Nephron progenitor cell (in vitro differentiated cells): ENCODE data around the gene ZBTB39.

Experiments used
- DNase-seq: peaks from one replicate; pipeline ENCODE4 v3.0.0; 2021
- H3K27ac Mint-ChIP-seq: 2 replicates; pipeline ENCODE4 v1.8.0; 2021; ENCODE audit warnings: mild to moderate bottlenecking, moderate library complexity, mixed read lengths
- H3K27me3 Mint-ChIP-seq: 2 replicates; pipeline ENCODE4 v1.8.0; 2021; ENCODE audit warnings: mild to moderate bottlenecking, low read depth, mixed read lengths; ENCODE audit not compliant: poor library complexity
- H3K36me3 Mint-ChIP-seq: 2 replicates; pipeline ENCODE4 v1.8.0; 2021; ENCODE audit warnings: low read depth, mixed read lengths
- H3K4me1 Mint-ChIP-seq: 2 replicates; pipeline ENCODE4 v1.8.0; 2021; ENCODE audit warnings: mixed read lengths
- H3K4me3 Mint-ChIP-seq: 2 replicates; pipeline ENCODE4 v1.8.0; 2021; ENCODE audit warnings: mild to moderate bottlenecking, moderate library complexity, mixed read lengths
- H3K9me3 Mint-ChIP-seq: 2 replicates; pipeline ENCODE4 v1.8.0; 2021; ENCODE audit warnings: mild to moderate bottlenecking, moderate library complexity, mixed read lengths
- TF ChIP-seq, protein P1 (sequence below): fragments of 200-600 bp; sonication (generic); IDR thresholded peaks from 2 replicates; pipeline ENCODE4 v1.5.0; 2021; ENCODE audit warnings: antibody characterized with exemption

Gene ZBTB39

DNA sequence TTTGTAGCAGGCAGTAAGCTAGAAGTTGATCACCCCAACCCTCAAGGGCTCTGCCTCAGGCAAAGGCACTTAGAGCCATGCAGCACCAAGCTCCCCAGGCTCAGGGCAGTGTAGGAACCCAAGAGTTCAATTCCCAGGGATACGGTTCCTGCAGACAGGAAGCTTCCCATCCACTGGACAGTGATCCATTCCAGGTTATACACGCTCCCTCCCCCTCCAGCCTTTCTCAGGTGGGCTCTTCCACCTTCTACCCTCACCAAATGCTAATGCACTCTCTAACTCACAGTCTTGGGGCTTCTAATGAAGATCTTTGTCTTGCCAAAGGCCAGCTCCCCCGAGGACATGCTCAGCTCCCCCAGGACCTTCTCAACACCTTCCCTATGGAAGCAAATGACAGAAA lies 30.9 kb upstream of the ZBTB39 start:
- H3K27me3 Mint-ChIP-seq = peaks cover 21% of the 10 kb centered on the region
- no peaks in the 10 kb centered on the region for H3K4me1 Mint-ChIP-seq
- no peak overlapping the region for H3K27ac Mint-ChIP-seq
- no peaks in the 10 kb centered on the region for H3K36me3 Mint-ChIP-seq
- TF ChIP-seq, protein P1, sequence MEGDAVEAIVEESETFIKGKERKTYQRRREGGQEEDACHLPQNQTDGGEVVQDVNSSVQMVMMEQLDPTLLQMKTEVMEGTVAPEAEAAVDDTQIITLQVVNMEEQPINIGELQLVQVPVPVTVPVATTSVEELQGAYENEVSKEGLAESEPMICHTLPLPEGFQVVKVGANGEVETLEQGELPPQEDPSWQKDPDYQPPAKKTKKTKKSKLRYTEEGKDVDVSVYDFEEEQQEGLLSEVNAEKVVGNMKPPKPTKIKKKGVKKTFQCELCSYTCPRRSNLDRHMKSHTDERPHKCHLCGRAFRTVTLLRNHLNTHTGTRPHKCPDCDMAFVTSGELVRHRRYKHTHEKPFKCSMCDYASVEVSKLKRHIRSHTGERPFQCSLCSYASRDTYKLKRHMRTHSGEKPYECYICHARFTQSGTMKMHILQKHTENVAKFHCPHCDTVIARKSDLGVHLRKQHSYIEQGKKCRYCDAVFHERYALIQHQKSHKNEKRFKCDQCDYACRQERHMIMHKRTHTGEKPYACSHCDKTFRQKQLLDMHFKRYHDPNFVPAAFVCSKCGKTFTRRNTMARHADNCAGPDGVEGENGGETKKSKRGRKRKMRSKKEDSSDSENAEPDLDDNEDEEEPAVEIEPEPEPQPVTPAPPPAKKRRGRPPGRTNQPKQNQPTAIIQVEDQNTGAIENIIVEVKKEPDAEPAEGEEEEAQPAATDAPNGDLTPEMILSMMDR = no peak
- no peak overlapping the region for H3K4me3 Mint-ChIP-seq
- DNase-seq = no peak
- H3K9me3 Mint-ChIP-seq = no peaks in the 10 kb centered on the region

- Mint-ChIP-seq H3K4me3 (no peak overlapping the region), H3K4me1 (peaks cover 5% of the 10 kb centered on the region), H3K27me3 (peaks cover 11% of the 10 kb centered on the region), H3K36me3 (no peaks in the 10 kb centered on the region), H3K9me3 (no peaks in the 10 kb centered on the region), H3K27ac (no peak overlapping the region)
- DNase-seq = no peak
- TF ChIP-seq, protein P1 = no peak
These were observed 27.1 kb upstream of the ZBTB39 start for GRCh38 chr12:57033431-57033830.

GRCh38 chr12:57031789-57032188 lies 25.4 kb upstream of the ZBTB39 start:
- H3K9me3 Mint-ChIP-seq = no peaks in the 10 kb centered on the region
- TF ChIP-seq, protein P1 = no peak
- peaks cover 18% of the 10 kb centered on the region for H3K27me3 Mint-ChIP-seq
- H3K4me3 Mint-ChIP-seq = no peak overlapping the region
- no peak for DNase-seq
- peaks cover 21% of the 10 kb centered on the region for H3K4me1 Mint-ChIP-seq
- H3K27ac Mint-ChIP-seq = no peak overlapping the region
- no peaks in the 10 kb centered on the region for H3K36me3 Mint-ChIP-seq

DNA sequence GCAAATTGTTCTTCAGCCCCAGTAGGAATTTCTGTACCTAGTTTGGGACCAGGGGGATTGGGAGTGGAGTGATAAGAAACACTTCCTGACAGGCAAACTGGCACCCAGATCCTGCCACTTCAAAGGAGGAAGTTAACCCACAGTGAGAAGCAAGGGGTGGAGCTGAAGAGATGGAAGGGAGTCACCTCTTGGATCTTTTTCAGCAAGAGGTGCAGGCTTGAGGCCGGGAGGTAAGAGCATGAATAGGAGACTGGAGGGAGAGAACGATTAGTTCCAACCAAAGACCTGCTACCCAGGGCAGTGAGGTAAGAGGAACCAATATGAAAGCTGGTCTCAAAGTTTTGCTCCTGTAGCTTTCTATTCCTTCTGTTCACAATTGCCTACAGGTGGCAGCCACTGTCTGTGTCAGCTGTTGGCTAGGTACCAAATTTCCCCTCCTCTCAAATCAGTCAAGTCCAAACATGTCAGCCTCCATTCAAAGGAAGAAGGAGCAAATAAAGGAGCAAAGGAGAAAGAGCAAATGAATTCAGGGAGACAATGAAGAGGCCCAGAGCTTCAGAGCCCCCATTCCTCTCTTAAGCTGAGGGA lies 24.9 kb upstream of the ZBTB39 start:
- DNase-seq = no peak
- no peaks in the 10 kb centered on the region for H3K36me3 Mint-ChIP-seq
- peaks cover 26% of the 10 kb centered on the region for H3K4me1 Mint-ChIP-seq
- no peak overlapping the region for H3K27ac Mint-ChIP-seq
- TF ChIP-seq, protein P1 = no peak
- no peaks in the 10 kb centered on the region for H3K9me3 Mint-ChIP-seq
- no peak overlapping the region for H3K4me3 Mint-ChIP-seq
- H3K27me3 Mint-ChIP-seq = peaks cover 22% of the 10 kb centered on the region

DNA sequence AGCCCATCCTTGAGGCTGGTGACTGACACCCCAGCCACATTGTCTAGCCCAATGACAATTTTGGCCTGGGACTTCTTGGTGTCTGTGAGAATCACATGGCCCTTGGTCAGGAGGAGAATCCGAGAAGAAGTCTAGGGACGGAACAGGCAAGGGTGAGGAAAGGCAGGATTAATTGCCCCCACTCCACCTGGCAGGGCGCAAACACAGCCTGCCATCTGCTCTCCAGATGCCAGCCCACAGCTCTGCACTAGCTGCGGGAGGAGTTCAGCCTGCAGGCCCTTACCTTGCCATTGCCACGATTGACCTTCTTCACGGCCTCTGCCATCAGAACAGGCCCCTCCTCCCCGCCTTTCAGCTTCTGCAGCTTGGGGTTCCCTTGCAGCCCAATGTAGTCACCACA lies 23.1 kb upstream of the ZBTB39 start:
- Mint-ChIP-seq H3K4me3 (no peak overlapping the region), H3K27ac (no peak overlapping the region), H3K36me3 (no peaks in the 10 kb centered on the region), H3K9me3 (no peaks in the 10 kb centered on the region), H3K4me1 (peaks cover 26% of the 10 kb centered on the region), H3K27me3 (peaks cover 27% of the 10 kb centered on the region)
- TF ChIP-seq, protein P1 = no peak
- no peak for DNase-seq

DNA sequence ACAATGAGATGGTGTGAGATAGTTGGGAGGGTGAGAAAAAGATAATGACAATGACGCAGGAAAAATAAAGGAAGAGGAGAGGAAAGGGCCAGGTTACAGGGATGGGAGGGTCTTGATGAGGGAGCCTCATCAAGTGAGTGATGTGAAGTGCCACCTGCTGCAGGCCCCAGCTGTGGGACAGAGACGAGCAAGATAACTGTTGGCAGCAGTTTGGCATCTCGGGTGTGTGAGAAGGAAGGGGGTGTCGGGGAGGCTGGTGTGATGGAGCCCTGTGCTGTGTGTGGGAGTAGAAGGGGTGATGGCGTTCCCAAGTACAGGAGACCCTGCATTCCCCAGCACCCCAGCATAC lies 21.4 kb upstream of the ZBTB39 start:
- peaks cover 33% of the 10 kb centered on the region for H3K27me3 Mint-ChIP-seq

More for the DNA sequence above, 21.4 kb upstream of the ZBTB39 start:
- TF ChIP-seq, protein P1 = no peak
- Mint-ChIP-seq H3K36me3 (no peaks in the 10 kb centered on the region), H3K27ac (peak overlapping the region; percentile 36), H3K4me1 (peaks cover 35% of the 10 kb centered on the region), H3K9me3 (no peaks in the 10 kb centered on the region), H3K4me3 (no peak overlapping the region)
- DNase-seq = no peak
